Small intestine (tissue), 7 donors: ENCODE measurements around the gene EXOC1. TPM values are rescaled to one million over a fixed set of nuclear protein-coding genes. Genes with fewer than 3 reads are reported as not detected.
"Not testable (repeated sequence)": the region's sequence is repeated elsewhere in the genome, so short reads cannot be mapped to it uniquely, and the experiment has no call there.

Source experiments
- DNase-seq, 2 donors: peaks; one replicate each; pipeline versions ENCODE4 v3.0.0 to v3.0.0-alpha.2; 2013
- FAIRE-seq: peaks from 2 replicates; lab custom pipeline; 2012; peaks lifted over from hg19 to GRCh38; lab: Jason Lieb, UNC
- H3K27ac ChIP-seq, 3 donors: one replicate each; pipeline ENCODE4 v1.5.1; 2013; ENCODE audit warnings: low read length in 2 of 3, mild to moderate bottlenecking in 2 of 3, control low read depth in 1 of 3, inconsistent platforms in 1 of 3, low read depth in 1 of 3, moderate library complexity in 1 of 3
- H3K27me3 ChIP-seq, 3 donors: one replicate each; pipeline ENCODE4 v1.6.1; 2013; ENCODE audit warnings: low read length in 3 of 3, inconsistent platforms in 1 of 3; ENCODE audit not compliant: control insufficient read depth in 3 of 3, insufficient read depth in 3 of 3
- H3K36me3 ChIP-seq, 3 donors: one replicate each; pipeline ENCODE4 v1.6.1; 2013; ENCODE audit warnings: low read length in 3 of 3, inconsistent platforms in 1 of 3, low read depth in 1 of 3, mild to moderate bottlenecking in 1 of 3, moderate library complexity in 1 of 3; ENCODE audit not compliant: control insufficient read depth in 3 of 3, insufficient read depth in 2 of 3
- H3K4me1 ChIP-seq, 3 donors: one replicate each; pipeline ENCODE4 v1.6.1; 2013; ENCODE audit warnings: low read length in 2 of 3, inconsistent platforms in 1 of 3, low read depth in 1 of 3, mild to moderate bottlenecking in 1 of 3, moderate library complexity in 1 of 3; ENCODE audit not compliant: control insufficient read depth in 3 of 3, insufficient read depth in 2 of 3
- H3K4me3 ChIP-seq, 3 donors: one replicate each; pipeline ENCODE4 v1.5.1; 2013; ENCODE audit warnings: low read length in 3 of 3, control low read depth in 1 of 3, inconsistent platforms in 1 of 3, low read depth in 1 of 3, mild to moderate bottlenecking in 1 of 3, moderate library complexity in 1 of 3
- H3K9me3 ChIP-seq, 2 donors: one replicate each; pipeline ENCODE4 v1.6.1; 2013; ENCODE audit warnings: low read depth in 1 of 2, low read length in 1 of 2; ENCODE audit not compliant: control insufficient read depth in 2 of 2, insufficient read depth in 1 of 2
- WGBS, 3 donors: extraction: QIAGEN DNeasy Blood & Tissue Kit; methylation state at CpG; one replicate each; pipeline ENCODE4 v1.1.7; 2013; 5-methylcytosine and 5-hydroxymethylcytosine counted together
- polyA plus RNA-seq, 4 donors: library from polyadenylated mRNA; stranded (reverse) in 3 of 4; unstranded in 1 of 4; fragments of 200-250 nt in 3 of 4; fragments of 120-200 nt in 1 of 4; gene quantifications; one replicate each; pipeline versions ENCODE4 v1.2.1 to v1.2.3, GENCODE V29; 2013
- donor health status: healthy with polysubstance abuse.
- donor health status: control.
- donor health status: control.
- donor health status: Bipolar disorder and iron deficiency.
- donor health status: healthy.

EXOC1 gene
- polyA plus RNA-seq, 4 donors = 15.3 to 37.9 (median 20.9) TPM

DNA sequence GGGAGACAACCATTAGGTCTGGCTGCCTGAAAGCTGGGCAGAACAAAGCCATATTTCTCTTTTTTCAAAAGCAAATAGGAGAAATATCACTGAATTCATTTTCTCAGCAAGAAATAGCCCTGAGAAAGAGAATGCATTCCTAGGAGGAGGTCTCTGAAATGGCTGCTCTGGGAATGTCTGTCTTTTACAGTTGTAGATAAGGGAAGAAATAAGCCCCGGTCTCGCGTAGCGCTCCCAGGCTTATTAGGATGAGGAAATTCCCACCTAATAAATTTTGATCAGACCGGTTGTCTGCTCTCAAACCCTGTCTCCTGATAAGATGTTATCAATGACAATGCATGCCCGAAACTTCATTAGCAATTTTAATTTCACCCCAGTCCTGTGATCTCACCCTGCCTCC is 82.5 kb downstream of the EXOC1 start:
- not testable (repeated sequence) for DNase-seq, H3K4me3 ChIP-seq

DNA sequence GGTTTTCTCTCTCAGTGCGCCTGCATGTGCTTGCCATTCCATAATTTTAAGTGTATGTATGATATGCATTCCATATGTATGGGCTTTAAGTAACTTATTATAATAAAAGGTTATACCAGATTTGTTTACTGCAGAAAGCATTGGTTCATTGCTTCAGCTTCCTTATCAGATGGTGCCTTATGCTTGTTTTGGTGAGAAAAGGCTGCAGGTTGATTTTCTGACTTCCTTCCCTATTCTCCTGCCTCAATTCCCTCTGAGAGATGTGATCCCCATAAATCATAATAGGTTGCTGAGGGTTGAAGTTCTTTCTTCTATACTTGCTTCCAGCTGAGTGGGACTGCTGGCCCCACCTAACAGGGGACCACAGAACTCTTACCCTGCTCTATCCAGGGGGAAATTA is 85.0 kb downstream of the EXOC1 start:
- Histone ChIP-seq H3K9me3 (peaks cover 0 to 6% of the 10 kb centered on the region in 2 donors), H3K4me1 (peaks cover 0 to 16% (median 5%) of the 10 kb centered on the region in 3 donors), H3K4me3 (peak overlapping the region in 1 of 3 donors; percentile 7), H3K27ac (no peak overlapping the region), H3K36me3 (no peaks in the 10 kb centered on the region), H3K27me3 (no peaks in the 10 kb centered on the region)
- FAIRE-seq (no peak), DNase-seq (no peak)
- WGBS, 3 donors = 88 to 100% (median 92%) methylated on average over 1 of the region's 1 CpG

More for the DNA sequence above, 82.5 kb downstream of the EXOC1 start:
- FAIRE-seq, H3K27ac ChIP-seq, H3K27me3 ChIP-seq, H3K36me3 ChIP-seq, H3K9me3 ChIP-seq: not testable (repeated sequence)
- WGBS, 3 donors = 92 to 94% (median 93%) methylated on average over 5 to 6 of the region's 6 CpGs
- H3K4me1 ChIP-seq = peaks cover 2 to 20% (median 5%) of the 10 kb centered on the region in 3 donors

DNA sequence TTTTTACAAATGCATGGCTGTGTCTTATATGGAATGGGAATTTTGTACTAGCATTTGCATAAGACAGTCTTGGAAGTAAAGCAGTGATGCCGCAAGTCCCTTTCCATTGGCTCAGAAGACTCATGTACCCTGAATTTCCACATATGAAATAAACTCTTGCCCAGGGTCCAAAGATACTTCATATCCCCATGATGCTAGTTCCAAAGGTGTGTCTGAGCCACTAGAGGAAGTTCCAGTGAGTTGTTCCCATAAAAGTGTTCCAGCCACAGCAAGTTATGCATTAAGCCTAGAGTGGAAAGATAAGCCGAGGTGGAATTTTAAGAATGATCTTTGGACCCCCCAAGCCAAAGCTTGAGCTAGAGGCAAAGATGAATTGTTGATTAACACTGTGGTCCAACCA is 86.0 kb downstream of the EXOC1 start:
- no peak overlapping the region for H3K4me3 ChIP-seq
- H3K36me3 ChIP-seq = no peaks in the 10 kb centered on the region
- DNase-seq (peak; percentile 90 to 94), FAIRE-seq (peak; percentile 10)
- 27 to 67% (median 41%) methylated on average over 2 of the region's 2 CpGs for WGBS, 3 donors
- no peaks in the 10 kb centered on the region for H3K27me3 ChIP-seq
- peak overlapping the region in 1 of 3 donors; percentile 61 for H3K27ac ChIP-seq
- H3K4me1 ChIP-seq = peaks cover 0 to 10% (median 5%) of the 10 kb centered on the region in 3 donors
- H3K9me3 ChIP-seq = peaks cover 0 to 6% of the 10 kb centered on the region in 2 donors

DNA sequence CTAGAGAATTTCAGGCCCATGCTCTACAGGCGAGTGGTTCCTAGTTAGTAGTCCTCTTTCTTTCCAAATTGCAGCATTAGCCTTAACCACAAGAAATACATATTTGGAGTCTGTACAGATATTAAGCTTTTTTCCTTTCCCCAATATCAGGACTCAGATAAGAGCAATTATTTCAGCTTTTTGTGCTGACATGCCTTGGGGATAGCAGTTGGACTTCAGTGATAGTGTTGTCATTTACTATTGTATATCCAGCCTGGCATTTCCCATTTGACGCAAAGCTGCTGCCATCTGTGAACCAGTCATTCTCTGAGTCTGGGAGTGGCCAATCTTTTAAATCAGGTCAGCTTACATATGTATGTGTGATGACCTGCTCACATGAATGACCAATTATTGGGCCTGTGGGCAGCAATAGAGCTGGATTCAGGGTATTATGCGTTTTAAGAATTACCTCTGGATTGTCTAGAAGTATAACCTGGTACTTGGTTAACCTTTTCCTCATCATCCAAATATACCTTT is 88.5 kb downstream of the EXOC1 start:
- 95 to 96% (median 96%) methylated on average over 3 of the region's 3 CpGs for WGBS, 3 donors
- H3K27me3 ChIP-seq = no peaks in the 10 kb centered on the region
- H3K27ac ChIP-seq = no peak overlapping the region
- H3K9me3 ChIP-seq = peaks cover 0 to 3% of the 10 kb centered on the region in 2 donors
- no peak for FAIRE-seq
- H3K4me1 ChIP-seq = peaks cover 0 to 10% (median 5%) of the 10 kb centered on the region in 3 donors
- no peak overlapping the region for H3K4me3 ChIP-seq
- no peaks in the 10 kb centered on the region for H3K36me3 ChIP-seq
- no peak for DNase-seq

DNA sequence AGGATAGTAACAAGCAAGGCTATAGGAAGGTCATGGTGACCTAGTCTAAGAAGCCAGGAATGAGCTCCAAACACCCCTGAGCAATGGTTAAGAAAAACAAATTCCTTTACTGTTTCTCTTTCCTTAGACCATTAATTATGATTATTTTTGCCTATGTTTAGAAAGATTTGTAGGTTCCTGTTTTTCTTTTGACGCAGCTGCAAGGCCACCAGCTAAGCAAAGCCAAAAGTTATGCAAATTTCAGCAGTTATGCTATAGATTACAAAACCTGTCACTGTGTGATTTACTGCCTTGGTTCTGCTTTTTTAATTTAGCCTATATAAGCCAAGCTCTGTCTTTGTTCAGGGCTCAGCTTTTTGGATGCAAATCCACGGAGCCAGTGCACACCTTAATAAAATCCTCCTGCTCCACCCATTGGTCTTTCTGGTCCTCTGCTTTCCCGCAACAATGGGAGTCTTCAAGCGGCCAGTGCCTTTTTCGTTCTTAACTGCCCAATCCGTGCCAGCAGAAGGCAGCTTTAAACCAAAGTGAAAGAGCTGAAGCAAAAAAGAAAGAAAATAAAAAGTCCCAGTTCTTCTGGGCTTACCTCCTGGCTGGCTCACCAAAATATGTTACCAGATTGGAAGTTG is 93.9 kb downstream of the EXOC1 start:
- Histone ChIP-seq H3K36me3 (peaks cover 0 to 2% (median 0%) of the 10 kb centered on the region in 3 donors), H3K4me1 (peaks cover 3 to 7% (median 5%) of the 10 kb centered on the region in 3 donors), H3K9me3 (no peaks in the 10 kb centered on the region), H3K4me3 (peak overlapping the region in 1 of 3 donors; percentile 3), H3K27me3 (no peaks in the 10 kb centered on the region), H3K27ac (peak overlapping the region in 2 of 3 donors; percentile 50 to 99)
- no peak for DNase-seq
- FAIRE-seq = no peak
- 39 to 55% (median 49%) methylated on average over 6 of the region's 6 CpGs for WGBS, 3 donors

DNA sequence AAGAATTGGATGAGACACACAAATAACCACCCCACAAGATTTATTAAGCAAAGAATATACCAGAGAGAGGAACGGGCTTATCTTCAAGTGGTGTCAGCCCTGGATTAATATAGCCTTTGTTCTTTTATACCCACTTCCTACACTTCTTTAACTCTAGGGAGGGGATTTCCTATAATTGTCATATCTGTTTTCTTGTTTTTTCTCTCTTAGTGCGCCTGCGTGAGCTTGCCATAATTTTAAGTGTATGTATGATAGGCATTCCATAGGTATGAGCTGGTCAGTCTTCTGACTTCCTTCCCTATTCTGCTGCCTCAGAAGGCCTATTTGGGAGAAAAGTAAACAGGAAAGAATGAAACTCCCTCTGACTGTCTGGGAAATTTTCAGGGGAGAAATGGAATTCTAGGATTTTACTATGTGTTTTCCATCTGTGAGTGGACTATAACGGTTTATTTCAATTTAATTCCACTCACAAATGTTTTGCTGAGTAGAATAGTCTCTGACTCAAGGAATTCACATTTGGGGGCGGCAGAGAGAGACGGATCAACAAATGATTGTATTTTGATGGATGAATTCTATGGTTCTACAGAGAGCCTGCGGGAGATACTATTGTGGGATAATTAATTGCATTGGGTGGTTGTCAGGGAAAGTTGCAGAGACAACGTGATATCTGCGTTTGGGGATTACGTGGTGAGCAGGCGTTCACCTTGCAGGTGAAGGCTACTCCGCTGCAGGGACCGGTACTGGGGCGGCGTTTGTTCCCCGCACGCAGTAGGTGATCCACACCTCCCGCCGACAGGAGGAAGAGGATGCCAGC is 94.7 kb downstream of the EXOC1 start:
- WGBS, 3 donors = 2 to 3% (median 2%) methylated on average over 18 to 19 of the region's 19 CpGs
- DNase-seq (peak; percentile 11 to 36), FAIRE-seq (no peak)
- Histone ChIP-seq H3K27ac (peak overlapping the region; percentile 49 to 99 (median 91)), H3K4me3 (peak overlapping the region; percentile 48 to 86 (median 81)), H3K36me3 (peaks cover 0 to 2% (median 0%) of the 10 kb centered on the region in 3 donors), H3K4me1 (peaks cover 3 to 7% (median 5%) of the 10 kb centered on the region in 3 donors), H3K27me3 (no peaks in the 10 kb centered on the region), H3K9me3 (no peaks in the 10 kb centered on the region)

DNA sequence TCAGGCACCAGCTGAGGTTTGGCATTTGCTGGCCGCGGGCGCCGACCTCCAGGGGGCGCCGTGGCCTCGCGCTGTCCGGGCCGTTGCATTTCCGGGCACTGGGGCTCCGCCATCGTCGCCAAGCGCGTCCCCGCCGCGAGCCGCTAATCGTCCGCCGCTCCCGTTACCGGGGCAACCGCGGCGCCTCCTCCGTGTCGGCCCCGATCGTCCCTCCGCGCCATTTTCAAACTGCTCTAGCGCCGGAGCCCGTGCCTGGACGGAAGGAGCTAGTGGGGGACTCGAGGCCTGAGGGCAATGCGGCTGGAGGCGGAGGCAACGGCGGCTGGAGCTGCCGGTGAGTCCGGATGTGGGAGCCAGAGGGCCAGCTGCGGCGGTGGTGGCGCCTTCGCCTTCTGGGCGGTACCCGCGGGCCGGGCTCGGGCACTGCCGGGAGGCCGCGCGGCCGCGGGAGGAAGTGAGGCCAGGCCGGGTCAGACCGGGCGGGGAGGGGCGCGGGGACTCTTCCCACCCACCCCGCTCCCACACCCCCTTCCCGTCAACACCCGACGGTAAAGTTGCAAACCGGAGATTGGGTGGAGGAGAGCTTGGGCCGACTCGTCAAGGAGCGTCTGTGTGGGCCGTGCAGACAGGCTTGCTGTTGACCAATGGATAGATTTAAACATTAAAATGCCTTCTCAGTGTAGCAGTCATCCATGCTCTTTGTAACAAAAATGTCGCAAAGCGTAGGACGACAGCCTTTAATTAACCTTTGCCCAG is 95.5 kb downstream of the EXOC1 start, which contains the start of gene CEP135:
CEP135 (plus strand) TSS at position 220 of the 756 bp plus-strand sequence. CDS start 3,186 bp downstream, outside the sequence.
- H3K27me3 ChIP-seq = no peaks in the 10 kb centered on the region
- peak within 1 kb of the TSS; percentile 49 to 99 (median 91) for H3K27ac ChIP-seq
- peaks cover 3 to 7% (median 5%) of the 10 kb centered on the region in 3 donors for H3K4me1 ChIP-seq
- FAIRE-seq (no peak), DNase-seq (peak; percentile 94 to 98)
- peaks cover 0 to 2% (median 0%) of the 10 kb centered on the region in 3 donors for H3K36me3 ChIP-seq
- H3K9me3 ChIP-seq = no peaks in the 10 kb centered on the region
- WGBS, 3 donors = 0 to 1% (median 0%) methylated on average over 54 to 77 of the region's 77 CpGs
- peak within 1 kb of the TSS; percentile 81 to 86 (median 81) for H3K4me3 ChIP-seq
